Endothelial cell of umbilical vein (primary cell): ENCODE measurements around the gene ZNF793. TPM values are rescaled to one million over a fixed set of nuclear protein-coding genes. Genes with fewer than 3 reads are reported as not detected.

ENCODE experiments used
- BruUV-seq: library from RNA; stranded (reverse); fragments of 400-500 nt; replicated peaks from 2 replicates; lab custom pipeline; 2021; lab: Mats Ljungman, UMichigan
- CTCF ChIA-PET: fragments of 300-600, 350-600 bp; sonication (Branson Sonifier 250); formaldehyde crosslinking; loops from one replicate; lab custom pipeline; 2021; ENCODE audit warnings: antibody characterized with exemption, inconsistent platforms; lab: Charles Lee
- POLR2A ChIA-PET: fragments of 300-600, 350-600 bp; sonication (Branson Sonifier 250); formaldehyde crosslinking; loops from one replicate; lab custom pipeline; 2021; ENCODE audit warnings: antibody characterized with exemption, inconsistent platforms; lab: Charles Lee
- DNase-seq: peaks from one replicate; pipeline ENCODE4 v3.0.0-alpha.2; 2011; ENCODE audit warnings: low read depth, low spot score
- FAIRE-seq: peaks from 2 replicates; lab custom pipeline; 2011; peaks lifted over from hg19 to GRCh38; lab: Jason Lieb, UNC
- H2AFZ ChIP-seq: 2 replicates; pipeline ENCODE4 v1.6.0; 2012; ENCODE audit warnings: low read depth, low read length, control low read depth, inconsistent platforms
- H3K27ac ChIP-seq: 2 replicates; pipeline ENCODE4 v1.5.1; 2011; ENCODE audit warnings: low read depth, mild to moderate bottlenecking, control low read depth, low read length, moderate library complexity; ENCODE audit not compliant: insufficient read depth
- H3K27me3 ChIP-seq, 2 experiments: 2 replicates each; pipeline versions ENCODE4 v1.6.0 to v1.6.1; 2011; ENCODE audit warnings: low read length in 2 of 2, mixed read lengths in 1 of 2; ENCODE audit not compliant: control insufficient read depth in 2 of 2, insufficient read depth in 2 of 2
- H3K36me3 ChIP-seq, 2 experiments: 2 replicates in 1 of 2; 3 replicates in 1 of 2; pipeline ENCODE4 v1.5.1; 2011; ENCODE audit warnings: low read length in 2 of 2, mild to moderate bottlenecking in 1 of 2, moderate library complexity in 1 of 2; ENCODE audit not compliant: control insufficient read depth in 2 of 2, insufficient read depth in 2 of 2; ENCODE audit errors: extremely low read depth in 1 of 2
- H3K4me1 ChIP-seq: 3 replicates; pipeline ENCODE4 v1.5.1; 2011; ENCODE audit warnings: mild to moderate bottlenecking, low read length; ENCODE audit not compliant: control insufficient read depth, insufficient read depth; ENCODE audit errors: extremely low read depth
- H3K4me2 ChIP-seq: 2 replicates; pipeline ENCODE4 v1.6.1; 2011; ENCODE audit warnings: low read length, control low read depth, mixed read lengths; ENCODE audit not compliant: insufficient read depth
- H3K4me3 ChIP-seq, 3 experiments: fragments of 200-600 bp in 1 of 3; sonication (generic), shearing (Covaris generic) in 1 of 3; replicated peaks in 1 of 3; 2 replicates each; pipeline ENCODE4 v1.5.1; 2011 to 2016; ENCODE audit warnings: control low read depth in 3 of 3, low read length in 3 of 3, mild to moderate bottlenecking in 2 of 3, inconsistent platforms in 1 of 3, low read depth in 1 of 3, moderate library complexity in 1 of 3; ENCODE audit not compliant: insufficient read depth in 1 of 3
- H3K79me2 ChIP-seq: 2 replicates; pipeline ENCODE4 v1.6.0; 2012; ENCODE audit warnings: low read length, inconsistent platforms; ENCODE audit not compliant: control insufficient read depth, insufficient read depth
- H3K9ac ChIP-seq: replicated peaks from 2 replicates; pipeline ENCODE3; 2011; ENCODE audit warnings: low read length, control low read depth; ENCODE audit not compliant: insufficient read depth; ENCODE audit errors: extremely low read depth
- H3K9me1 ChIP-seq: replicated peaks from 3 replicates; pipeline ENCODE4 v1.6.0; 2011; ENCODE audit warnings: mild to moderate bottlenecking, low read length; ENCODE audit not compliant: control insufficient read depth, insufficient read depth; ENCODE audit errors: extremely low read depth
- H3K9me3 ChIP-seq: replicated peaks from 2 replicates; pipeline ENCODE4 v1.5.1; 2012; ENCODE audit warnings: low read length, inconsistent platforms; ENCODE audit not compliant: control insufficient read depth, insufficient read depth
- H4K20me1 ChIP-seq: replicated peaks from 2 replicates; pipeline ENCODE3; 2011; ENCODE audit warnings: mild to moderate bottlenecking, low read length; ENCODE audit not compliant: control insufficient read depth, insufficient read depth; ENCODE audit errors: extremely low read depth
- EZH2 ChIP-seq: IDR thresholded peaks from 2 replicates; pipeline ENCODE4 v1.6.1; 2012; ENCODE audit warnings: borderline replicate concordance, low read depth, mild to moderate bottlenecking, moderate library complexity, low read length, inconsistent platforms; ENCODE audit not compliant: severe bottlenecking
- FOS ChIP-seq: IDR thresholded peaks from 2 replicates; pipeline ENCODE4 v1.6.1; 2011; ENCODE audit warnings: mild to moderate bottlenecking, low read length, moderate library complexity, borderline replicate concordance; ENCODE audit not compliant: insufficient read depth
- GATA2 ChIP-seq: IDR thresholded peaks from 2 replicates; pipeline ENCODE4 v1.7.0; 2011; ENCODE audit warnings: low read depth, mild to moderate bottlenecking, moderate library complexity, mixed read lengths, low read length; ENCODE audit not compliant: insufficient read length, insufficient read depth
- JUN ChIP-seq: IDR thresholded peaks from 2 replicates; pipeline ENCODE4 v1.6.1; 2011; ENCODE audit warnings: borderline replicate concordance, low read depth; ENCODE audit not compliant: insufficient read length, insufficient read depth
- MYC ChIP-seq: IDR thresholded peaks from one replicate; pipeline ENCODE4 v1.6.1; 2011; ENCODE audit warnings: mild to moderate bottlenecking, low read depth, low read length
- POLR2A ChIP-seq: IDR thresholded peaks from 2 replicates; pipeline ENCODE4 v1.6.1; 2012; ENCODE audit warnings: low read depth, mild to moderate bottlenecking, control low read depth, low read length
- POLR2AphosphoS5 ChIP-seq: IDR thresholded peaks from 2 replicates; pipeline ENCODE4 v1.6.1; 2012; ENCODE audit warnings: low read depth, mild to moderate bottlenecking, control low read depth, low read length, moderate library complexity; ENCODE audit not compliant: insufficient read depth
- dilution Hi-C: fragments of 300-500 bp; cut with MboI; formaldehyde crosslinking; loops from one replicate; pipeline ENCODE4 v1.15.0; 2019; ENCODE audit warnings: low sequenced_read_pairs; ENCODE audit not compliant: extremely low pct_ligation_motif_present
- intact Hi-C: fragments of 100-400 bp; cut with micrococcal nuclease; formaldehyde crosslinking; loops from one replicate; pipeline ENCODE4 v1.10.0; 2022
- polyA plus RNA-seq, 4 experiments: library from polyadenylated mRNA; depleted of rRNA in 3 of 4; stranded (reverse) in 3 of 4; unstranded in 1 of 4; fragments of >200 nt; gene quantifications; 2 replicates each; pipeline versions ENCODE4 v1.2.1 to v1.2.3, GENCODE V29; 2011 to 2012; ENCODE audit warnings: missing spikeins in 1 of 4
- total RNA-seq: library from RNA; stranded (reverse); gene quantifications from 2 replicates; pipeline ENCODE4 v1.2.3, GENCODE V29; 2021
- TF ChIP-seq, protein P1 (sequence below), 2 donors: IDR thresholded peaks; 1 replicate in 1 of 2; 2 replicates in 1 of 2; pipeline ENCODE4 v1.5.1; 2011; ENCODE audit warnings: low read length in 2 of 2, mild to moderate bottlenecking in 2 of 2, moderate library complexity in 2 of 2, control low read depth in 1 of 2, inconsistent platforms in 1 of 2, low read depth in 1 of 2; ENCODE audit not compliant: insufficient read depth in 1 of 2; ENCODE audit errors: extremely low read depth in 1 of 2

The ZNF793 gene
- total and polyA plus RNA-seq, 2 donors (not counting 3 experiments of a cell fraction or from before 2014, with no cell fraction given) = 0.37 to 3.8 TPM

DNA sequence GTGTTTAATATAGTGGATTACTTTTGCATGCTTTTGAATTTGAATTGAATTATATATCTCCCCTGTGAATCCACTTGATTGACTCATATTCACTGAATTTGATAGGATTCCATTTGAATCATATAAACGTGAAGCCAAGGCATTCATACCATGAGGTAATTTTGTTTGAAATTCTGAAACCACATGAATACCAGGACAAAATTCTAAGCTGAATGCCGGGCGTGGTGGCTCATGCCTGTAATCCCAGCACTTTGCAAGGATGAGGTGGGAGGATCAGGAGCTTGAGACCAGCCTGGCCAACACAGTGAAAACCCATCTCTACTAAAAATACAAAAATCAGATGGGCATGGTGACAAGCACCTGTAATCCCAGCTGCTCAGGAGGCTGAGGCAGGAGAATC lies 4.4 kb downstream of the ZNF793 start:
- ChIA-PET POLR2A (no interaction called here), CTCF (no interaction called here)
- no peaks in the 10 kb centered on the region for H3K36me3 ChIP-seq
- H3K9ac ChIP-seq = no peak overlapping the region
- no peaks in the 10 kb centered on the region for H3K4me1 ChIP-seq
- intact Hi-C loops (no loop called here), dilution Hi-C loops (no loop called here)
- H4K20me1 ChIP-seq = no peaks in the 10 kb centered on the region
- H3K9me1 ChIP-seq = no peaks in the 10 kb centered on the region
- no peak for FAIRE-seq
- H3K4me2 ChIP-seq = no peak overlapping the region
- H3K79me2 ChIP-seq = no peaks in the 10 kb centered on the region
- TF ChIP-seq POLR2A (no peak), MYC (no peak), JUN (no peak), EZH2 (no peak), GATA2 (no peak), FOS (no peak), POLR2AphosphoS5 (no peak)
- TF ChIP-seq, protein P1, sequence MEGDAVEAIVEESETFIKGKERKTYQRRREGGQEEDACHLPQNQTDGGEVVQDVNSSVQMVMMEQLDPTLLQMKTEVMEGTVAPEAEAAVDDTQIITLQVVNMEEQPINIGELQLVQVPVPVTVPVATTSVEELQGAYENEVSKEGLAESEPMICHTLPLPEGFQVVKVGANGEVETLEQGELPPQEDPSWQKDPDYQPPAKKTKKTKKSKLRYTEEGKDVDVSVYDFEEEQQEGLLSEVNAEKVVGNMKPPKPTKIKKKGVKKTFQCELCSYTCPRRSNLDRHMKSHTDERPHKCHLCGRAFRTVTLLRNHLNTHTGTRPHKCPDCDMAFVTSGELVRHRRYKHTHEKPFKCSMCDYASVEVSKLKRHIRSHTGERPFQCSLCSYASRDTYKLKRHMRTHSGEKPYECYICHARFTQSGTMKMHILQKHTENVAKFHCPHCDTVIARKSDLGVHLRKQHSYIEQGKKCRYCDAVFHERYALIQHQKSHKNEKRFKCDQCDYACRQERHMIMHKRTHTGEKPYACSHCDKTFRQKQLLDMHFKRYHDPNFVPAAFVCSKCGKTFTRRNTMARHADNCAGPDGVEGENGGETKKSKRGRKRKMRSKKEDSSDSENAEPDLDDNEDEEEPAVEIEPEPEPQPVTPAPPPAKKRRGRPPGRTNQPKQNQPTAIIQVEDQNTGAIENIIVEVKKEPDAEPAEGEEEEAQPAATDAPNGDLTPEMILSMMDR (IDR thresholded peaks at IDR 0.05; ENCODE audit: extremely low read depth in 1 of 2, insufficient read depth in 1 of 2, low read depth in 1 of 2, low read length in 2 of 2) = no peak
- DNase-seq = no peak
- H3K9me3 ChIP-seq = no peaks in the 10 kb centered on the region
- BruUV-seq = no TSS peak
- H3K27me3 ChIP-seq = no peaks in the 10 kb centered on the region
- no peak overlapping the region for H3K4me3 ChIP-seq
- H2AFZ ChIP-seq = no peak overlapping the region
- no peak overlapping the region for H3K27ac ChIP-seq
